Right atrium auricular region (tissue), 2 donors: ENCODE measurements around the gene FAM13A. TPM values are rescaled to one million over a fixed set of nuclear protein-coding genes. Genes with fewer than 3 reads are reported as not detected.
"Not testable (repeated sequence)": the region's sequence is repeated elsewhere in the genome, so short reads cannot be mapped to it uniquely, and the experiment has no call there.

Experiments used
- DNase-seq: peaks from one replicate; pipeline ENCODE4 v3.0.0-alpha.2; 2019; ENCODE audit warnings: low spot score
- H3K27ac ChIP-seq, 2 donors: fragments of 200-600 bp; sonication (generic); 1 replicate in 1 of 2; 2 replicates in 1 of 2; pipeline ENCODE4 v1.5.1; 2016 to 2019
- H3K27me3 ChIP-seq, 2 donors: fragments of 200-600 bp; sonication (generic); one replicate each; pipeline versions ENCODE4 v1.5.1 to v1.6.0; 2017 to 2019
- H3K36me3 ChIP-seq: fragments of 200-600 bp; sonication (generic); one replicate; pipeline ENCODE4 v1.5.1; 2016
- H3K4me1 ChIP-seq, 2 donors: fragments of 200-600 bp; sonication (generic); one replicate each; pipeline versions ENCODE4 v1.5.1 to v1.6.0; 2017 to 2019
- H3K4me3 ChIP-seq, 2 donors: fragments of 200-600 bp; sonication (generic); 1 replicate in 1 of 2; 2 replicates in 1 of 2; pipeline ENCODE4 v1.5.1; 2017 to 2019; ENCODE audit warnings: mild to moderate bottlenecking in 1 of 2, moderate library complexity in 1 of 2
- H3K9me3 ChIP-seq, 2 donors: fragments of 200-600 bp; sonication (generic); one replicate each; pipeline ENCODE4 v1.5.1; 2019
- total RNA-seq, 2 donors: library from RNA; depleted of rRNA; stranded (reverse); fragments of >200 nt; gene quantifications; one replicate each; pipeline ENCODE4 v1.1.0, GENCODE V29; 2016
- TF ChIP-seq, protein P1 (sequence below), 2 donors: fragments of 200-600 bp; sonication (generic); IDR thresholded peaks; one replicate each; pipeline ENCODE4 v1.5.1; 2019; ENCODE audit warnings: antibody characterized with exemption in 2 of 2

The FAM13A gene
- total RNA-seq, 2 donors from 2014 or later, result 8.1 to 13.6 TPM

DNA sequence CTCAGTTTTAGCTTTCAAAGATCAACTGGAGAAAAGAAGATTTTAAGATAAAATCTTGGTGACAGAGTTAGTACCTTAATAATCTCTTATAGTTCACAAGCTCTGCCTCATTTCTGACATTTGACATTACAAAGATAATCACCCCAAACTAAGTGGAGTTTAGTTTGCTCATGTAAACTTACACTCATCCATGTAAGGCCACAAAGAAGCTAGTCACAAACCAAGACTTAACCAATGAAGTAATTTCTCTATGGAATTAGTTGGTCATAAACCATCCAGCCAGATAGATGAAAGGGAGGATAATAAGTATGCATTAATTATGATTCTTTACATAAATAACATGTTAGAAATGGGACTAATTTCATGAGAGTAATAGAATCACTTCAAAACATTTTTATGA is 159.2 kb downstream of the FAM13A start:
- Histone ChIP-seq H3K4me1 (no peaks in the 10 kb centered on the region), H3K4me3 (no peak overlapping the region), H3K27ac (no peak overlapping the region), H3K27me3 (no peaks in the 10 kb centered on the region), H3K36me3 (no peaks in the 10 kb centered on the region), H3K9me3 (peaks cover 0 to 10% of the 10 kb centered on the region in 2 donors)
- no peak for DNase-seq
- TF ChIP-seq, protein P1, sequence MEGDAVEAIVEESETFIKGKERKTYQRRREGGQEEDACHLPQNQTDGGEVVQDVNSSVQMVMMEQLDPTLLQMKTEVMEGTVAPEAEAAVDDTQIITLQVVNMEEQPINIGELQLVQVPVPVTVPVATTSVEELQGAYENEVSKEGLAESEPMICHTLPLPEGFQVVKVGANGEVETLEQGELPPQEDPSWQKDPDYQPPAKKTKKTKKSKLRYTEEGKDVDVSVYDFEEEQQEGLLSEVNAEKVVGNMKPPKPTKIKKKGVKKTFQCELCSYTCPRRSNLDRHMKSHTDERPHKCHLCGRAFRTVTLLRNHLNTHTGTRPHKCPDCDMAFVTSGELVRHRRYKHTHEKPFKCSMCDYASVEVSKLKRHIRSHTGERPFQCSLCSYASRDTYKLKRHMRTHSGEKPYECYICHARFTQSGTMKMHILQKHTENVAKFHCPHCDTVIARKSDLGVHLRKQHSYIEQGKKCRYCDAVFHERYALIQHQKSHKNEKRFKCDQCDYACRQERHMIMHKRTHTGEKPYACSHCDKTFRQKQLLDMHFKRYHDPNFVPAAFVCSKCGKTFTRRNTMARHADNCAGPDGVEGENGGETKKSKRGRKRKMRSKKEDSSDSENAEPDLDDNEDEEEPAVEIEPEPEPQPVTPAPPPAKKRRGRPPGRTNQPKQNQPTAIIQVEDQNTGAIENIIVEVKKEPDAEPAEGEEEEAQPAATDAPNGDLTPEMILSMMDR (IDR thresholded peaks at IDR 0.05), result no peak

DNA sequence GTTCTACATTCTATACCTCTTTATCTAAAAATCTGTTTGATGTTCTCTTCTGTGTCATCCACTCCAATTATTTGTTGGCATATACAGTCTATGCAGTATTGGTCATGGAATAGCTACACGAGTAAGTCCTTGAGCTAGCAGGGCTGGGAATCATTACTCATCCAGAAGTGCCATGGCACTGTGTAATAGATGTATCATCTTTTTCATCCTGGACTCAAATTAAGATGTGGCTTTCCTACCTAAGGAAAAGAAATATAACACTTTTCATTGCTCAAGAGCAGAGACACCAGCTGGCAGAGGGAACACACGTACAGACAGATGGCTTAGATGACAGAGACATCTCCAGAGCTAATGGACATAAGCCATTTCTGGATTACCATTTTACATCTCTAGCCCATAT is 159.8 kb downstream of the FAM13A start:
- TF ChIP-seq, protein P1 (IDR thresholded peaks at IDR 0.05), result no peak
- no peak overlapping the region for H3K27ac ChIP-seq
- no peaks in the 10 kb centered on the region for H3K36me3 ChIP-seq

DNA sequence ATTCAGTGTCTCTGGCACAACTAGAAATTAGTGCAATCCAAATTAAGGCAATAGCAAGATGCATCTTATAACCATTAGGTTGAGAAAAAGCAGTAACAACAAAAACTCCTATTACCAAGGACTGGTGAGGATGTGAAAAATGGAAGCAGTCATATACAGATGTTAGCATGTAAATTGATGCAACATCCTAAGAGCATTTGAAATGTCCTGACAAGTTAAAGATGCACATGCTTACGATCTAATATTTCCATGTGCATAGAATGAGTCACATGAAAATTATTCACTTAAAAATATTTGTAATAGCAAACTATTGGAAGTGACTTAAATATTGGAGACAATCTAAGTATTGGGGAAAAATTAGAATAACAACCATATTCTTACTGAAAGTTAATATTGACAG is 163.0 kb downstream of the FAM13A start:
- no peak overlapping the region for H3K4me3 ChIP-seq
- H3K4me1 ChIP-seq, result no peaks in the 10 kb centered on the region
- H3K27ac ChIP-seq, result no peak overlapping the region
- no peaks in the 10 kb centered on the region for H3K27me3 ChIP-seq
- no peaks in the 10 kb centered on the region for H3K36me3 ChIP-seq
- H3K9me3 ChIP-seq, result no peaks in the 10 kb centered on the region
- TF ChIP-seq, protein P1 (IDR thresholded peaks at IDR 0.05), result no peak
- no peak for DNase-seq

More for the DNA sequence above, 159.8 kb downstream of the FAM13A start:
- Histone ChIP-seq H3K4me1 (no peaks in the 10 kb centered on the region), H3K4me3 (no peak overlapping the region), H3K9me3 (peaks cover 0 to 10% of the 10 kb centered on the region in 2 donors), H3K27me3 (no peaks in the 10 kb centered on the region)
- no peak for DNase-seq

DNA sequence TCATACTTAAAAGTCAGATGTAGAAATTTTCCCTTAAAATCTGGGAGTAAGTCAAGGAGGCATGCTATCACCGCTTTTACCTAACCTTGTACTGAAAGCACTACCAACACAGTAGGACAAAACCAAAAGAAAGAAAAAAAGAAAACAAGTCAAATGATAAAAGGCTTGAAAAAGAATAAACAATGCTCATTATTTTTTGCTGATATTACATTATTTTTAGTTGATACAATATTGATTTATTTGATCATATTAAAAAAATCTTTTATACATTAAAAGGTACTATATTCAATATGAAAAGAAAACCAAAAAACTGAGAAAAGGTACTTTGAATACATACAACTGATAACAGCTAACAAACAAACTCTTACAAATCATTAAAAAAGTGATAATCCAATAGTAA is 164.3 kb downstream of the FAM13A start:
- Histone ChIP-seq H3K9me3 (no peaks in the 10 kb centered on the region), H3K27me3 (no peaks in the 10 kb centered on the region), H3K4me3 (no peak overlapping the region), H3K36me3 (no peaks in the 10 kb centered on the region), H3K27ac (no peak overlapping the region), H3K4me1 (no peaks in the 10 kb centered on the region)
- DNase-seq, result no peak
- TF ChIP-seq, protein P1 (IDR thresholded peaks at IDR 0.05), result no peak

DNA sequence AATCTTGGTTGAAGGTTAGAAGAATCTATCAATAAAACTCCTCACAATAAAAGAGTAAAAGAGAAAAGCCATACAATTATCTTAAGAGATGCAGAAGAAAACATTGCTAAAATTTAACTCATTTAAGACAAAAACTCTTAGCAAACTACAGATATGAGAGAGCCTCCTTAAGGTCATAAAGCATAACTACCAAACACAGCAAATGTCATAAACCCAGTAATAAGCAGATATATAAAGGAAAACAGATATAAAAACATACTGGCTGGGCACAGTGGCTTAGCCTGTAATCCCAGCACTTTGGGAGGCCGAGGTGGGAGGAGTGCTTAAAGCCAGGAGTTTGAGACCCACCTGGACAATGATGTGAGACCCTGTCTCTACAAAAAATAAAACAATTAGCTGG is 165.3 kb downstream of the FAM13A start:
- H3K9me3 ChIP-seq, result no peaks in the 10 kb centered on the region
- TF ChIP-seq, protein P1 (IDR thresholded peaks at IDR 0.05), result no peak
- H3K4me3 ChIP-seq, result no peak overlapping the region
- no peaks in the 10 kb centered on the region for H3K36me3 ChIP-seq
- H3K27me3 ChIP-seq, result no peaks in the 10 kb centered on the region
- no peaks in the 10 kb centered on the region for H3K4me1 ChIP-seq
- DNase-seq, result no peak
- H3K27ac ChIP-seq, result no peak overlapping the region

DNA sequence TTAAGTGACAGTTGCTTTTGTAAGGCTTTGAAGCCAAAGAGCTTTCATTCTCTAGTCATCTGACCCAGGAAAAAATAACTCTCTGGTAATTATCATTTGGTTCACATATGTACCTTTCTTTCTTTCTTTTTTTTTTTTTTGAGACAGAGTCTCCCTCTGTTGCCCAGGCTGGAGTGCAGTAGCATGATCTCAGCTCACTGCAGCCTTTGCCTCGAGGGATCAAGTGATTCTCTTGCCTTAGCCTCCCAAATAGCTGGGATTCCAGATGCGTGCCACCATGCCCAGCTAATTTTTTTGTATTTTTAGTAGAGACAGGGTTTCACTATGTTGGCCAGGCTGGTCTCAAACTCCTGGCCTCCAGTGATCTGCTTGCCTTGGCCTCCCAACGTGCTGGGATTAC is 169.6 kb downstream of the FAM13A start:
- not testable (repeated sequence) for H3K27ac ChIP-seq, H3K4me1 ChIP-seq, H3K36me3 ChIP-seq, DNase-seq, H3K4me3 ChIP-seq, H3K9me3 ChIP-seq, H3K27me3 ChIP-seq
